ENCODE measurements around the gene PF4V1. TPM values are rescaled to one million over a fixed set of nuclear protein-coding genes. Genes with fewer than 3 reads are reported as not detected.

Gene PF4V1
- total RNA-seq = not detected
- long read RNA-seq = 0 reads

DNA sequence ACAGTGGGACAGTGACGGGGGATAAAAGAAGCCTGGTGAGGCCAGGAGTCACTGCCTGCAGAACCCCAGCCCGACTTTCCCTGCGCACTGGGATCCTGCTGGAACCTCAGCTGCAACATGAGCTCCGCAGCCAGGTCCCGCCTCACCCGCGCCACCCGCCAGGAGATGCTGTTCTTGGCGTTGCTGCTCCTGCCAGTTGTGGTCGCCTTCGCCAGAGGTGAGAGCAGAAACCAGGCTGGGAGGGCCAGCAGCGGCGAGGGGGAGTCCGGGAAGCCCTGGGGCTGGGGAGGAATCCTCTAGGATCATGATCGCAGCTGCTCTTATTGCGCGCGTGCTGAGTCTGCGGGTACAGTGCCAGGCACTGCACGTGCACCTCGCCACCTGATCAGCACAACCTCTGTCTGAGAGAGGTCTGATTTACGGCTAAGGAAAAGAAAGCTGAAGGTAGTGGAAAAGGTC, at the start of gene PF4V1:
PF4V1 (plus strand) TSS at position 51 of the 459 bp plus-strand sequence; CDS start at position 118, 67 bp downstream.
- peak in 2 of 3 donors; percentile 56 to 61 for DNase-seq
- H3K9me3 ChIP-seq = no peaks in the 10 kb centered on the region
- peak within 1 kb of the TSS in 2 of 3 donors; percentile 18 to 19 for H3K4me3 ChIP-seq
- H3K27me3 ChIP-seq = no peaks in the 10 kb centered on the region
- WGBS (ENCODE audit: insufficient coverage, low coverage, low lambda C conversion rate, missing lambda C conversion rate) = 33% methylated on average over 5 of the region's 22 CpGs
- intact Hi-C loops (cut with DNase I) = no loop called here
- no peak for TF ChIP-seq POLR2A (IDR thresholded peaks at IDR 0.05)
- TF ChIP-seq, protein P1, sequence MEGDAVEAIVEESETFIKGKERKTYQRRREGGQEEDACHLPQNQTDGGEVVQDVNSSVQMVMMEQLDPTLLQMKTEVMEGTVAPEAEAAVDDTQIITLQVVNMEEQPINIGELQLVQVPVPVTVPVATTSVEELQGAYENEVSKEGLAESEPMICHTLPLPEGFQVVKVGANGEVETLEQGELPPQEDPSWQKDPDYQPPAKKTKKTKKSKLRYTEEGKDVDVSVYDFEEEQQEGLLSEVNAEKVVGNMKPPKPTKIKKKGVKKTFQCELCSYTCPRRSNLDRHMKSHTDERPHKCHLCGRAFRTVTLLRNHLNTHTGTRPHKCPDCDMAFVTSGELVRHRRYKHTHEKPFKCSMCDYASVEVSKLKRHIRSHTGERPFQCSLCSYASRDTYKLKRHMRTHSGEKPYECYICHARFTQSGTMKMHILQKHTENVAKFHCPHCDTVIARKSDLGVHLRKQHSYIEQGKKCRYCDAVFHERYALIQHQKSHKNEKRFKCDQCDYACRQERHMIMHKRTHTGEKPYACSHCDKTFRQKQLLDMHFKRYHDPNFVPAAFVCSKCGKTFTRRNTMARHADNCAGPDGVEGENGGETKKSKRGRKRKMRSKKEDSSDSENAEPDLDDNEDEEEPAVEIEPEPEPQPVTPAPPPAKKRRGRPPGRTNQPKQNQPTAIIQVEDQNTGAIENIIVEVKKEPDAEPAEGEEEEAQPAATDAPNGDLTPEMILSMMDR (IDR thresholded peaks at IDR 0.05) = peak in 2 of 4 donors; percentile 15 to 33
- peaks cover 0 to 21% (median 3%) of the 10 kb centered on the region in 4 donors for H3K4me1 ChIP-seq
- ATAC-seq = peak; percentile 38 to 65 (median 60)
- no peaks in the 10 kb centered on the region for H3K36me3 ChIP-seq
- no peak within 1 kb of the TSS for H3K27ac ChIP-seq

DNA sequence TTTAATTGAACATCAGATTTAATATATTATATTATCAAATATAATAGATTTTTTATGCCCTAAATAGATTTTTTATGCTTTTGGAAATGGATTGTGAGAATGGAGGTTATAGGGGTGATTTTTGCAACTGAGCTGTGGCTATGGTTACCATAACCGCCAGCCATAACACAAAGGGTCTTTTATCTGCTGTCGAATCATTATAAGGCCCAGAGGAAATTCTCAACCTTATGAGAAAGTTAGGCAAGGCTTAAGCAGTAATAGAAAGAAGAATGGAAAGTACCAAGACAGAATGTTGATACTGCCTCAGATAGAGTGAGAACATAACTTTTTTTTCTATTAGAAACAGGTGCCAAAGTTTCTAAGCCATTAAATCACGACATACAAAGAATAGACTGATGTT, 42.9 kb upstream of the PF4V1 start:
- H3K27me3 ChIP-seq = no peaks in the 10 kb centered on the region
- intact Hi-C loops (cut with DNase I) = no loop called here
- WGBS (ENCODE audit: insufficient coverage, low coverage, low lambda C conversion rate, missing lambda C conversion rate) = 48% methylated on average over 3 of the region's 3 CpGs
- H3K27ac ChIP-seq = no peak overlapping the region
- DNase-seq = no peak
- H3K4me3 ChIP-seq = no peak overlapping the region
- H3K9me3 ChIP-seq = no peaks in the 10 kb centered on the region
- TF ChIP-seq POLR2A (IDR thresholded peaks at IDR 0.05) = no peak
- TF ChIP-seq, protein P1 (IDR thresholded peaks at IDR 0.05) = no peak
- H3K36me3 ChIP-seq = no peaks in the 10 kb centered on the region
- no peak for ATAC-seq
- H3K4me1 ChIP-seq = no peaks in the 10 kb centered on the region

- no peaks in the 10 kb centered on the region for H3K36me3 ChIP-seq
- no peak overlapping the region for H3K4me3 ChIP-seq
- DNase-seq (no peak), ATAC-seq (no peak)
- intact Hi-C loops (cut with DNase I) = no loop called here
- TF ChIP-seq, protein P1 (IDR thresholded peaks at IDR 0.05) = no peak
- TF ChIP-seq POLR2A (IDR thresholded peaks at IDR 0.05) = no peak
- whole genome bisulfite sequencing (ENCODE audit: insufficient coverage, low coverage, low lambda C conversion rate, missing lambda C conversion rate) = 22% methylated on average over 1 of the region's 1 CpG
- no peaks in the 10 kb centered on the region for H3K9me3 ChIP-seq
- H3K27me3 ChIP-seq = no peaks in the 10 kb centered on the region
- no peaks in the 10 kb centered on the region for H3K4me1 ChIP-seq
- H3K27ac ChIP-seq = no peak overlapping the region
Measured at GRCh38 chr4:73811841-73812240, 41.3 kb upstream of the PF4V1 start.

DNA sequence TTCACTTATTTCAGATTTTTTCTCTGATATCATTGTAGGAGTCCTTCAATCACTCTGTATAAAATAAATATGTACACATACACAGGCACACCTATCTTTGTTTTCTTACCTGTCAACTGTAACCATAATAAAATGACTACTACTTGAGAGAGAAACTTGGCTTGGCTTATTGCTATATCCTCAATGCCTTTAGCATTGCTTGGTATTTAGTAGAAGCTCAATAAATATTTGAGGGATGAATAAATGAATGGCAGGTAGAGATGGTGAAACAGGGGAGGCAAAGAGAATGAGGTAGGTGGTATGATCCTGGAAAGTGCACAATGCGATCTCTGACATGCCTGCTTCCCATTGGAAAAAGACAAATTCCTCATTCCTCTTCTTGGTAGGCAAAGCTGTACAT, 38.4 kb upstream of the PF4V1 start:
- H3K9me3 ChIP-seq = no peaks in the 10 kb centered on the region
- 80% methylated on average over 1 of the region's 1 CpG for WGBS (ENCODE audit: insufficient coverage, low coverage, low lambda C conversion rate, missing lambda C conversion rate)
- H3K36me3 ChIP-seq = no peaks in the 10 kb centered on the region
- TF ChIP-seq, protein P1 (IDR thresholded peaks at IDR 0.05) = no peak
- no peak for TF ChIP-seq POLR2A (IDR thresholded peaks at IDR 0.05)
- DNase-seq = no peak
- no peak overlapping the region for H3K4me3 ChIP-seq
- no peak overlapping the region for H3K27ac ChIP-seq
- no peaks in the 10 kb centered on the region for H3K4me1 ChIP-seq
- no peaks in the 10 kb centered on the region for H3K27me3 ChIP-seq
- ATAC-seq = no peak
- intact Hi-C loops (cut with DNase I) = no loop called here

GRCh38 chr4:73815145-73815544, 38.0 kb upstream of the PF4V1 start:
- no peak overlapping the region for H3K27ac ChIP-seq
- H3K4me3 ChIP-seq = no peak overlapping the region
- ATAC-seq (peak in 2 of 4 donors; percentile 26 to 72), DNase-seq (no peak)
- H3K9me3 ChIP-seq = no peaks in the 10 kb centered on the region
- TF ChIP-seq, protein P1 (IDR thresholded peaks at IDR 0.05) = no peak
- TF ChIP-seq POLR2A (IDR thresholded peaks at IDR 0.05) = no peak
- no peaks in the 10 kb centered on the region for H3K27me3 ChIP-seq
- no peaks in the 10 kb centered on the region for H3K4me1 ChIP-seq
- intact Hi-C loops (cut with DNase I) = no loop called here
- WGBS (ENCODE audit: insufficient coverage, low coverage, low lambda C conversion rate, missing lambda C conversion rate) = 33% methylated on average over 1 of the region's 1 CpG
- H3K36me3 ChIP-seq = no peaks in the 10 kb centered on the region

Data from right lobe of liver (tissue), 6 donors.